Measurements from ENCODE around the gene FERD3L. TPM values are rescaled to one million over a fixed set of nuclear protein-coding genes. Genes with fewer than 3 reads are reported as not detected.
A peak's percentile ranks its signal among the peaks of the same experiment; 100 is the strongest.
"Not testable (repeated sequence)": the region's sequence is repeated elsewhere in the genome, so short reads cannot be mapped to it uniquely, and the experiment has no call there.

Gene FERD3L, protein sequence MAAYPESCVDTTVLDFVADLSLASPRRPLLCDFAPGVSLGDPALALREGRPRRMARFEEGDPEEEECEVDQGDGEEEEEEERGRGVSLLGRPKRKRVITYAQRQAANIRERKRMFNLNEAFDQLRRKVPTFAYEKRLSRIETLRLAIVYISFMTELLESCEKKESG
- not detected for polyA plus RNA-seq (2013, experiment 1 of 2)
- polyA plus RNA-seq (2013, experiment 2 of 2), result not detected

DNA sequence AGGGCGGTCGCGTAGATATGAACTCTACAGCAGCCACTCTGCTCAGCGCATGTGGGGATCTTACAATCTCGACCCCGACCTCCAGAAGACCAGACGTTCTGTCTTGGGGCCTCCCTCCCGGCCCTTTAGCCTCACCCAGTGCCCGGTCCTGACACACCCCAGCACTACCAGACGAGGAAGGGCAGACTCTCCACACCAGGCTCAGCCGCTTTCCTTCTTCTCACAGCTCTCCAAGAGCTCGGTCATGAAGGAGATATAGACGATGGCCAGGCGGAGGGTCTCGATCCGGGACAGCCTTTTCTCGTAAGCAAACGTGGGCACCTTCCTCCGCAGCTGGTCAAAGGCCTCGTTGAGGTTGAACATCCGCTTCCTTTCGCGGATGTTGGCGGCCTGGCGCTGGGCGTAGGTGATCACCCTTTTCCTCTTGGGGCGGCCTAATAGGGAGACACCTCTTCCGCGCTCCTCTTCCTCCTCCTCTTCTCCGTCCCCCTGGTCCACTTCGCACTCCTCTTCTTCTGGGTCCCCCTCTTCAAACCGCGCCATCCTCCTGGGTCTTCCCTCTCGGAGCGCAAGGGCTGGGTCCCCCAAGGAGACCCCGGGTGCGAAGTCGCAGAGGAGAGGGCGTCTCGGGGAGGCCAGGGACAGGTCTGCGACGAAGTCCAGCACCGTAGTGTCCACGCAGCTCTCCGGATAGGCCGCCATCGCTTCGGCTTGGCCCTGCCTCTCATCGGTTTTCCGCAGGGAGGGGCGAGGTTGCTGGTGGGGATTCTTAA lies at the start of gene FERD3L:
FERD3L (minus strand) TSS at position 761 of the 773 bp plus-strand sequence; CDS start at position 702, 59 bp downstream.
- no peaks in the 10 kb centered on the region for H3K36me3 ChIP-seq (ENCODE audit: control insufficient read depth, insufficient read depth, low read length)
- 1 to 2% methylated on average over 43 to 45 of the region's 51 CpGs for WGBS, 2 experiments (ENCODE audit: insufficient coverage in 2 of 2)
- H3K4me3 ChIP-seq (ENCODE audit: extremely low read depth, insufficient read depth, low read length, poor library complexity, severe bottlenecking), result peak within 1 kb of the TSS; percentile 25
- no peaks in the 10 kb centered on the region for H3K9me3 ChIP-seq (ENCODE audit: control insufficient read depth, low read length)
- H3K27ac ChIP-seq (ENCODE audit: low read depth, low read length, severe bottlenecking), result no peak within 1 kb of the TSS
- no peaks in the 10 kb centered on the region for H3K4me1 ChIP-seq (ENCODE audit: control insufficient read depth, insufficient read depth, low read length, poor library complexity, severe bottlenecking)

DNA sequence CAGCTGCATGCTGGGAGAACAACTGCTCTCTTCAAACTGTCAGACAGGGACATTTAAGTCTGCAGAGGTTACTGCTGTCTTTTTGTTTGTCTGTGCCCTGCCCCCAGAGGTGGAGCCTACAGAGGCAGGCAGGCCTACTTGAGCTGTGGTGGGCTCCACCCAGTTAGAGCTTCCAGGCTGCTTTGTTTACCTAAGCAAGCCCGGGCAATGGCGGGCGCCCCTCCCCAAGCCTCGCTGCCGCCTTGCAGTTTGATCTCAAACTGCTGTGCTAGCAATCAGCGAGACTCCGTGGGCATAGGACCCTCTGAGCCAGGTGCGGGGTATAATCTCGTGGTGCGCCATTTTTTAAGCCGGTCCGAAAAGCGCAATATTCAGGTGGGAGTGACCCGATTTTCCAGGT lies 49.2 kb upstream of the FERD3L start:
- WGBS, 2 experiments (ENCODE audit: insufficient coverage in 2 of 2), result 26 to 40% methylated on average over 10 to 13 of the region's 14 CpGs
- not testable (repeated sequence) for H3K36me3 ChIP-seq (ENCODE audit: control insufficient read depth, insufficient read depth, low read length); H3K4me1 ChIP-seq (ENCODE audit: control insufficient read depth, insufficient read depth, low read length, poor library complexity, severe bottlenecking); H3K9me3 ChIP-seq (ENCODE audit: control insufficient read depth, low read length); H3K27ac ChIP-seq (ENCODE audit: low read depth, low read length, severe bottlenecking)
- peak overlapping the region; percentile 14 for H3K4me3 ChIP-seq (ENCODE audit: extremely low read depth, insufficient read depth, low read length, poor library complexity, severe bottlenecking)

DNA sequence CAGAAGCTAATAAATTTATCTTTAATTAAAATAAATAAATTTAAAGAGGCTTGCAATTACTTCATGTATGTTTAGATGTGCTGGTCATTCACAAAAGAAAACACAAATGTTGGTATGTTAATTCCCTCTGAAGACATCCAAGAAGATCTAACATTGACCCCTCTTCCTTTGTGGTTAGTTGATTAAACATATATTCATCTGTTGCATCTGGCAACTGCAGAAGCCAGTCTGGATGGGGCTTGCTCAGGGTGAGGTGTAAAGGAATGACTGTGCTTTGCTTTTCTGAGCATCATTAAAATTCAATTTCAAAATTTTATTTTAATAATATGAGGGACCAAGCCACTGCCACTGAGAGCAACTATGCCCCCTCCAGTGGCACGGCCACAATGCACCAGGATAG lies 36.4 kb upstream of the FERD3L start:
- Histone ChIP-seq H3K36me3 (ENCODE audit: control insufficient read depth, insufficient read depth, low read length) (no peaks in the 10 kb centered on the region), H3K4me3 (ENCODE audit: extremely low read depth, insufficient read depth, low read length, poor library complexity, severe bottlenecking) (no peak overlapping the region), H3K9me3 (ENCODE audit: control insufficient read depth, low read length) (no peaks in the 10 kb centered on the region), H3K4me1 (ENCODE audit: control insufficient read depth, insufficient read depth, low read length, poor library complexity, severe bottlenecking) (no peaks in the 10 kb centered on the region), H3K27ac (ENCODE audit: low read depth, low read length, severe bottlenecking) (no peak overlapping the region)
- WGBS, 2 experiments (ENCODE audit: insufficient coverage in 2 of 2), result 82 to 83% methylated on average over 1 of the region's 1 CpG

DNA sequence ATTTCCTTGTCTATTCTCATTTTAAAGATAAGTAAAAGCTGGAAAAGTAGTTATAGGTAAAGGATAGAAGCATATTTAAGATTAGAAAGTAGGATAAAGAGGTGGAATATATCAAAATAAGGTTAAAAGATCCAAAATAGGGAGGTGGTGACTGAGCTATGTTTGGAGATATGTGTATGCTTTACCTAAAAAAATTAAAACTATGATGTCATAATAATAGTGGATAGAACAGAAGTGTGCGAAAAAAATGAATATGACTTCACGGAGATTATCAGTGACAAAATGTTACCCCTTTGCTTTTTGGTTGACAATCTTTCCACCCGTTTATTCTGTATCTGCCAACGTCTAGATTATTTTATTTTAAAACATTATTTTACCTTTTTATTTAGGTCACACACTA lies 33.4 kb upstream of the FERD3L start:
- no peak overlapping the region for H3K27ac ChIP-seq (ENCODE audit: low read depth, low read length, severe bottlenecking)
- no peaks in the 10 kb centered on the region for H3K36me3 ChIP-seq (ENCODE audit: control insufficient read depth, insufficient read depth, low read length)
- no peaks in the 10 kb centered on the region for H3K9me3 ChIP-seq (ENCODE audit: control insufficient read depth, low read length)
- 80 to 100% methylated on average over 1 to 3 of the region's 4 CpGs for WGBS, 2 experiments (ENCODE audit: insufficient coverage in 2 of 2)
- no peaks in the 10 kb centered on the region for H3K4me1 ChIP-seq (ENCODE audit: control insufficient read depth, insufficient read depth, low read length, poor library complexity, severe bottlenecking)
- no peak overlapping the region for H3K4me3 ChIP-seq (ENCODE audit: extremely low read depth, insufficient read depth, low read length, poor library complexity, severe bottlenecking)

DNA sequence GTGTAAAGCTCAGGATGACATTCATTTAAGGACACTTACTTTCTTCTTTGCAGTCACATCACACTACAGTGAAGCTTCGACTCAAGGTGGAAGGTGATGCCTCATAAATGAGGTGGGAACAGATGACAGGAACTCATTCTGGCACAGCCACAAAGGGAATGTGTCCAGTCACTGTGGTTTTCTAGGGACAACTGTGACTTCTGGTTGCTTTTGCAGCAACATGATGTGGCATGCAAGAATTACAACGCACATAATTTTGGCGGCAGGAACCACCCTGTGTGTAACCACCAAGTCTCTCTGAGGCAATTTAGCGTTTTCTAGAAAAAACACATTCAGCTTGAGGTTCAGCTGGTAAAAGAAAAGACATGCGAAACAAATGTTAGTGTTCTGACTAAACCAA lies 32.0 kb upstream of the FERD3L start:
- no peak overlapping the region for H3K27ac ChIP-seq (ENCODE audit: low read depth, low read length, severe bottlenecking)
- 95 to 97% methylated on average over 3 to 4 of the region's 5 CpGs for WGBS, 2 experiments (ENCODE audit: insufficient coverage in 2 of 2)

DNA sequence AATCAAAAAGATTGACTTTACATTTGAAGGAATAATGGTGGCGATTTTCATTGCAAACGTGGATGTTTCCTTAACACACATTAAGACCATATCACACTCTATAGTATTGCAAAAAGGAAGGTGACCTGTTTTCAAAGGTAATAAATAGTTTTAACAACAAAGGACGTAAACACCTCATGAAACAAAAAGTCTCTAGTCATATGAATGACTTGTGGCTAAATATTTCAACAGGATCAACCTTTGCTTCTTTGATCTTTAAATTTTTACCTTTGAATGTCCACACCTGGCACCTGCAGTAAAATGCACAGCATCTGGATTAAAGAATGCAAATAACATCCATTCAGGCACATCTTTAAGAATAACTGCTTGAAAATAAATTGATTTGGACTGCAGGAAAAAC lies 30.0 kb upstream of the FERD3L start:
- Histone ChIP-seq H3K4me1 (ENCODE audit: control insufficient read depth, insufficient read depth, low read length, poor library complexity, severe bottlenecking) (no peaks in the 10 kb centered on the region), H3K27ac (ENCODE audit: low read depth, low read length, severe bottlenecking) (no peak overlapping the region), H3K9me3 (ENCODE audit: control insufficient read depth, low read length) (no peaks in the 10 kb centered on the region), H3K4me3 (ENCODE audit: extremely low read depth, insufficient read depth, low read length, poor library complexity, severe bottlenecking) (no peak overlapping the region), H3K36me3 (ENCODE audit: control insufficient read depth, insufficient read depth, low read length) (no peaks in the 10 kb centered on the region)
- WGBS, 2 experiments (ENCODE audit: insufficient coverage in 2 of 2), result no CpG with 5 or more reads among the region's 3 CpGs

More for the DNA sequence above, 32.0 kb upstream of the FERD3L start:
- no peak overlapping the region for H3K4me3 ChIP-seq (ENCODE audit: extremely low read depth, insufficient read depth, low read length, poor library complexity, severe bottlenecking)
- H3K36me3 ChIP-seq (ENCODE audit: control insufficient read depth, insufficient read depth, low read length), result no peaks in the 10 kb centered on the region
- no peaks in the 10 kb centered on the region for H3K9me3 ChIP-seq (ENCODE audit: control insufficient read depth, low read length)
- no peaks in the 10 kb centered on the region for H3K4me1 ChIP-seq (ENCODE audit: control insufficient read depth, insufficient read depth, low read length, poor library complexity, severe bottlenecking)

DNA sequence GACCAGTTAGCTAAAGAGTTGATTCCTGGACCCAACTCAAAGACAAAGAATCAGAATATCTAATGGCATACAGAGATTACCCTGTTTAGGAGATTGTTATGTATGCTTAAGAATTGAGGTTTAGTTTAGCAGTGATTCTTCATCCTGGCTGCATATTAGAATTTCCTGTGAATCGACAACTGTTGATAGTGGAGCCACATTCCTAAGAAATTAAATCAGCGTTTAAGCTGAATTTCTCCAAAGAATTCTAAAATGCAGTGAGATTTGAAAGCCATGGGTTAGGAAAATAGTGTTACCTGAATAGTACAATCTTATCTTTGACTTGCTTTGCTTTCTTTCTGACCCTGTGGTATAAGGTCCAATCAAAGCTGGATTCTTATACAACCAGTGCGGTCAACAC lies 16.4 kb upstream of the FERD3L start:
- H3K36me3 ChIP-seq (ENCODE audit: control insufficient read depth, insufficient read depth, low read length), result no peaks in the 10 kb centered on the region
- no peak overlapping the region for H3K4me3 ChIP-seq (ENCODE audit: extremely low read depth, insufficient read depth, low read length, poor library complexity, severe bottlenecking)
- WGBS, 2 experiments (ENCODE audit: insufficient coverage in 2 of 2), result 75 to 80% methylated on average over 1 to 2 of the region's 3 CpGs
- H3K4me1 ChIP-seq (ENCODE audit: control insufficient read depth, insufficient read depth, low read length, poor library complexity, severe bottlenecking), result no peaks in the 10 kb centered on the region
- H3K9me3 ChIP-seq (ENCODE audit: control insufficient read depth, low read length), result no peaks in the 10 kb centered on the region
- H3K27ac ChIP-seq (ENCODE audit: low read depth, low read length, severe bottlenecking), result no peak overlapping the region

DNA sequence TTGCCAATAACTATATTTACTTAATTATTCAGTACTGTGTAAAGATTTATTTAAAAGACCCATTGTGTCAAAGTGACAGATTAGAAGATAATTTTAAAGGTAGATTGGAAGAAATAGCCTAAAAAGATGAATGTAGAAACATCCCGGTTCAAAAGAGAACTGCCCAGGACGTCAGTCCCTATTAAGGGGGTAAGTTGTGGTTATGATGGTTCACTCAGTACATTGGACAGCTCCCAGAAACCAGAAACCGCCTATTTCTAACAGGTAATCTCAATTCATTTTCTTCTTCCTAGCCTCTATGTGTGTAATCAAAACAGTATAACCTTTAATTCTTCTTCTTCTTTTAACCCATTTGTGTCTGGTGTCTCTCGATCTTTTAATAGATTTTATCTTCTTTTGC lies 1.5 kb upstream of the FERD3L start:
- no peaks in the 10 kb centered on the region for H3K9me3 ChIP-seq (ENCODE audit: control insufficient read depth, low read length)
- H3K4me3 ChIP-seq (ENCODE audit: extremely low read depth, insufficient read depth, low read length, poor library complexity, severe bottlenecking), result no peak overlapping the region
- no peak overlapping the region for H3K27ac ChIP-seq (ENCODE audit: low read depth, low read length, severe bottlenecking)
- no peaks in the 10 kb centered on the region for H3K36me3 ChIP-seq (ENCODE audit: control insufficient read depth, insufficient read depth, low read length)
- H3K4me1 ChIP-seq (ENCODE audit: control insufficient read depth, insufficient read depth, low read length, poor library complexity, severe bottlenecking), result no peaks in the 10 kb centered on the region
- no CpG with 5 or more reads among the region's 4 CpGs for WGBS, 2 experiments (ENCODE audit: insufficient coverage in 2 of 2)

DNA sequence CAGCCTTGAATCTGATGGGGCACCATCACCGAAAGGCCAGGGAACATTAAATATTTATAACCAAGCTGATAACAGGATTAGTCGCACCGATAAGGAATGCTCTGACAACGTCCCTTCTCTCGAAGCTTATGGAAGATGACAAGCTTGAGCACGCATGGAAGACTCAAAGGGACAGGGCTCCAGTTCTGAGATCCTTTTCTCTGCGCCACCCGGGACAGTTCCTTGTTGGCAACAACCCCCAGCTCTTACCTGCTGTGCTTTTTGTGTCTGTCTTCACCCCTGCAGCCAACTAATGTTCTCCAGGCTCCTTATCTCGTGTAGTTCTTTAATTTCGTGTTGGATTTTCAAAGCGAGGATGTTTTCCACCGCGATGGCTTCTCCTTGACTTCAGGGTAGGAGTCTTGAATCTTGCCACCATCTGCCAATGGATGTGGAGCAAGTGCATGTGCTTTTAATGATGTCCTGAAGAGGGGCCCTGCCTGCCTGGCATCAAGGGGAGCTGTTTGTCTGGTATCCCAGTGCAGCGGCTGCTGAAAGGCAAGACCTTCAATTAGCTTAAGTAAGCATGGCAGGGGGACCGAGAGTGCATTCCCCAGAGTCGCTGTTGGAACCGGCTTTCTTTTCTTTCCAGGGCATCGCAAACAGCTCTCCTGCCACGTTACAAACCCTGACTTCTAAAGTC lies 354 bp upstream of the FERD3L start:
- Histone ChIP-seq H3K9me3 (ENCODE audit: control insufficient read depth, low read length) (no peaks in the 10 kb centered on the region), H3K27ac (ENCODE audit: low read depth, low read length, severe bottlenecking) (no peak overlapping the region), H3K4me1 (ENCODE audit: control insufficient read depth, insufficient read depth, low read length, poor library complexity, severe bottlenecking) (no peaks in the 10 kb centered on the region), H3K4me3 (ENCODE audit: extremely low read depth, insufficient read depth, low read length, poor library complexity, severe bottlenecking) (no peak overlapping the region), H3K36me3 (ENCODE audit: control insufficient read depth, insufficient read depth, low read length) (no peaks in the 10 kb centered on the region)
- 2 to 3% methylated on average over 13 to 15 of the region's 19 CpGs for WGBS, 2 experiments (ENCODE audit: insufficient coverage in 2 of 2)

DNA sequence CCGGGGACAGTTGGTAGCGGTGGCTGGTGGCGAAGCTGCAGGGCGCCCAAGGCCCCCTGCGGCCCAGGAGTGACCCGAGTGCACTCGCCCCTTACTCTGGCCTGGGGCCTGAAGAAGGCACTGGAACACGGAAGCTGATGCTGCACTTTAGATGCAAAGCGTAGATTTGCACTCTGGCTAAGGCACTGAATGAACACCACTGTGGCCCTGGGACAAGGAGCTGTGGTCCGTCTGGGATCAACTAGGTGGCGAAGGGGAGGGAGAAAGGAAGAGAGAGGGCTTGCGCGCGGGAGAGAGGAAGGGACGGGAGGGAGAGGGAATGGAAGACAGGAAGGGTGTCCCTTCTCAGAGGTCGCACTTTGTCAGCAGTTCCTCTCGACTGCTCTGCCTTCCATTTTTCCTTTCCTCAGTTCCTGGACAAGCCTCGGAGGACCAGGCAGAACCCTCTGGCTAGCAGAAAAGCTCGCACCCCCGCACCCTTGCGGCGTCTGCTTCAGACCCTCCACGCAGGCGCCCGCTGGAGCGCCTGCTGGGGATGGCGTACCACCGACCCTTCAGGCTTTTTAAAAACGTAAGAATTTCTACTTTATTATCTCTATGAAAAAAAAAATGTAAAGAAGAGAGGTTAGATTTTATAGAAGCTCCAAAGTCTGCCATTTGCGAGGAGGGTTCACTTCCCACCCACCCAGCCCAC lies 1.2 kb downstream of the FERD3L start:
- Histone ChIP-seq H3K4me1 (ENCODE audit: control insufficient read depth, insufficient read depth, low read length, poor library complexity, severe bottlenecking) (no peaks in the 10 kb centered on the region), H3K36me3 (ENCODE audit: control insufficient read depth, insufficient read depth, low read length) (no peaks in the 10 kb centered on the region), H3K9me3 (ENCODE audit: control insufficient read depth, low read length) (no peaks in the 10 kb centered on the region), H3K27ac (ENCODE audit: low read depth, low read length, severe bottlenecking) (no peak overlapping the region), H3K4me3 (ENCODE audit: extremely low read depth, insufficient read depth, low read length, poor library complexity, severe bottlenecking) (peak overlapping the region; percentile 25)
- 1 to 3% methylated on average over 9 to 17 of the region's 30 CpGs for whole genome bisulfite sequencing, 2 experiments (ENCODE audit: insufficient coverage in 2 of 2)

Data from mesodermal cell (in vitro differentiated cells).